Central memory CD8-positive, alpha-beta T cell (primary cell): Measurements from ENCODE around the gene TOB1.

Experiments used
- ATAC-seq: fragments of 150-1000 bp; cut with Tn5 transposase; replicated peaks from 2 replicates; pipeline ENCODE4 v1.10.0; 2022; ENCODE audit warnings: mild to moderate bottlenecking, moderate FRiP score, moderate number of reproducible peaks; ENCODE audit not compliant: poor library complexity, severe bottlenecking; ENCODE audit errors: extremely low read depth
- DNase-seq, 2 donors: peaks; one replicate each; pipeline ENCODE4 v3.0.0; 2021; ENCODE audit warnings: low spot score in 2 of 2
- H3K27ac Mint-ChIP-seq: one replicate; pipeline ENCODE4 v1.8.0; 2022; ENCODE audit warnings: low read depth, mild to moderate bottlenecking, moderate library complexity, mixed read lengths
- H3K27me3 Mint-ChIP-seq: one replicate; pipeline ENCODE4 v1.8.0; 2022; ENCODE audit warnings: mixed read lengths
- H3K36me3 Mint-ChIP-seq: one replicate; pipeline ENCODE4 v1.8.0; 2022; ENCODE audit warnings: mild to moderate bottlenecking, moderate library complexity, mixed read lengths; ENCODE audit not compliant: insufficient read depth
- H3K4me1 Mint-ChIP-seq: one replicate; pipeline ENCODE4 v1.8.0; 2022; ENCODE audit warnings: mixed read lengths
- H3K4me3 Mint-ChIP-seq: one replicate; pipeline ENCODE4 v1.8.0; 2022; ENCODE audit warnings: mild to moderate bottlenecking, moderate library complexity, mixed read lengths
- H3K9me3 Mint-ChIP-seq: one replicate; pipeline ENCODE4 v1.8.0; 2022; ENCODE audit warnings: mixed read lengths

TOB1 gene

DNA sequence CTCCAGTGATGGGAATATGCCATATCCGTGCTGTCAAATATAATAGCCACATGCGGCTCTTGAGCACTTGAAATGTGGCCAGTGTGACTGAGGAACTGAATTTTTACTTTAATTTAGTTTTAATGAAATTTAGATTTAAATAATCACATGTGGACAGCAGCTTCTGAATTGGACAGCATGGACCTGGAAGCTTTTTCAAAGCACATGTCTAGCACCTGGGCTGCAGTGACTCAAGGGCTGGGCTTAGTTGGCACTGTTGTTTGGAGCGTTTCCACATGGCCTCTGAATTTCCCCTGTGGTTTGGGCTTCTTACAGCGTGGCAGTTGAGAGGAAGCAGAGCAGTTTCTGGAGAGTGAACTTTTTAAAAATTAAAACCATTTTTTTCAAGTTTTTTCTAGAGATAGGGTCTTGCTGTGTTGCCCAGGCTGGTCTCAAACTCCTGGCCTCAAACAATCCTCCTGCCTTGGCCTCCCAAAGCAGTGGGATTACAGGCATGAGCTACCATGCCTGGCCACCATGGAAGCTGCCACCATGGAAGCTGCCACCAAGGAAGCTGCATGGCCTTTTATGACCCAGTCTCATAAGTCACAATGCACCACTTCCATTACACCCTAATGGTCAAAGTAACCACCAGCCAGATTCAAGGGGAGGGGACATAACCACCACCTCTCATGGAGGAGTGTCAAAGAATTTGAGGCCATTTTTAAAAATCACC lies 6.7 kb upstream of the TOB1 start:
- H3K4me1 Mint-ChIP-seq = peaks cover 29% of the 10 kb centered on the region
- peaks cover 4% of the 10 kb centered on the region for H3K36me3 Mint-ChIP-seq
- H3K9me3 Mint-ChIP-seq = no peaks in the 10 kb centered on the region
- peak; percentile 60 for ATAC-seq
- peak in 1 of 2 donors; percentile 37 for DNase-seq
- no peak overlapping the region for H3K27ac Mint-ChIP-seq
- H3K4me3 Mint-ChIP-seq = no peak overlapping the region
- no peaks in the 10 kb centered on the region for H3K27me3 Mint-ChIP-seq

GRCh38 chr17:50871898-50872297 lies 5.7 kb upstream of the TOB1 start:
- Mint-ChIP-seq H3K9me3 (no peaks in the 10 kb centered on the region), H3K36me3 (peaks cover 14% of the 10 kb centered on the region), H3K27ac (no peak overlapping the region), H3K27me3 (no peaks in the 10 kb centered on the region), H3K4me1 (peaks cover 39% of the 10 kb centered on the region), H3K4me3 (peak overlapping the region; percentile 66)
- DNase-seq (no peak), ATAC-seq (no peak)

DNA sequence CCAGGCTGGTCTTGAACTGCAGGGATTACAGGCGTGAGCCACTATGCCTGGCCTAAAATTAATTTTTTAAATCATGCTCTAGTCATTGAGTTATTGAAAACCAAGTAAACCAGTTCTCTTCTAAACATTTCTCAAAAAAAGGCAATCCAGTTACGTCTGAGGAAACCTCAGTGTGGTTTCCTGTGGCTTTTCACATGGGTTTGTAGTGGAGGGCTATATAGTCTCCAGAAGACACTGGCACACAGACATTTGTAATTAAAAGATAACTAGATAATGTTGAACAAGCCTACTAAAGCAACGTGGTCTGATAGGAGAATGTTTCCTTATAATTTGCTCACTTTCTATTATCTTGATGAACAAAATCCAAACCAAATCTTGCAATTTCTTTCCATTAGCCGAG lies 5.2 kb upstream of the TOB1 start:
- no peaks in the 10 kb centered on the region for H3K27me3 Mint-ChIP-seq
- H3K9me3 Mint-ChIP-seq = no peaks in the 10 kb centered on the region
- H3K36me3 Mint-ChIP-seq = peaks cover 19% of the 10 kb centered on the region
- ATAC-seq = peak; percentile 31
- peaks cover 39% of the 10 kb centered on the region for H3K4me1 Mint-ChIP-seq
- peak in 1 of 2 donors; percentile 50 for DNase-seq
- H3K27ac Mint-ChIP-seq = no peak overlapping the region
- peak overlapping the region; percentile 66 for H3K4me3 Mint-ChIP-seq

GRCh38 chr17:50868602-50869001 lies 2.4 kb upstream of the TOB1 start:
- Mint-ChIP-seq H3K27me3 (no peaks in the 10 kb centered on the region), H3K9me3 (no peaks in the 10 kb centered on the region), H3K4me1 (peaks cover 46% of the 10 kb centered on the region), H3K36me3 (peaks cover 36% of the 10 kb centered on the region), H3K4me3 (peak overlapping the region; percentile 98), H3K27ac (peak overlapping the region; percentile 93)
- ATAC-seq (no peak), DNase-seq (no peak)

DNA sequence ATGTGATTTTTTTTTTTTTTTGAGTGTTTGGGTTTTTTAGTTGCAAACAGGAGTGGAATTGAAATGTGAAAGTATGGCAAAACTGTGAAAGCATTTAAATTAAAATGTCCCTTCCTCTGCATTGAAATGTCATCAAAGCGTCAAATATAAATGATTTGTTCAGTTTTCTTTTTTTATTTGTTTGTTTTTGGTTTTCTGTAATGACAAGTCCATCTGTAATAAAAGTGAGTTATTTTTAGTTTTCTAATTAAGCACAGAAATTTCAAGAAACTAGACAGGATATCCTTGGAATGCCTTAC lies 1.9 kb upstream of the TOB1 start:
- Mint-ChIP-seq H3K4me3 (peak overlapping the region; percentile 98), H3K9me3 (no peaks in the 10 kb centered on the region), H3K27me3 (no peaks in the 10 kb centered on the region), H3K27ac (peak overlapping the region; percentile 93), H3K4me1 (peaks cover 48% of the 10 kb centered on the region), H3K36me3 (peaks cover 41% of the 10 kb centered on the region)
- no peak for ATAC-seq
- DNase-seq = no peak

- ATAC-seq = peak; percentile 43
- Mint-ChIP-seq H3K27ac (peak overlapping the region; percentile 93), H3K4me3 (peak overlapping the region; percentile 98), H3K9me3 (no peaks in the 10 kb centered on the region), H3K36me3 (peaks cover 46% of the 10 kb centered on the region), H3K27me3 (no peaks in the 10 kb centered on the region), H3K4me1 (peaks cover 52% of the 10 kb centered on the region)
- peak; percentile 59 to 70 for DNase-seq
Measured at GRCh38 chr17:50867363-50868139, 1.4 kb upstream of the TOB1 start.

DNA sequence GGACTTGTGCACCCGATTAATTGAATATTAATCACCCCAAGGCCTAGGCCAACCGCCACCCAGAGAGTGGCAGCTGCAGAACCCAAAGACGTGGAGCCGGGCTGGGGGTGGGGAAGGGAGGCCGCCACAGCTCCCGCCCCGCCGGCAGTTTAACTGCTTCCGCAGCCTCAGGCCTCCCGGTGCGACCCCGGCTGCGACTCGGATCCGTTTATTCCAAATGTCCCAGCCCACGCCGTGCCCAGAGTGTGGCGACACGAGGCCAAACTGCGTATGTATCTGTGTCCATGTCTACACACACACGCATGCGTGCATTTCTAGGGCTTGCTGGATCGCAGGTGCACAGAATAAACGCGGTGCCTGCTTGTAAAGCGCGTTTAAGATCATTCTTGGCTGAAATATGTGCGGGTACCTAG lies 802 bp upstream of the TOB1 start:
- H3K4me1 Mint-ChIP-seq = peaks cover 51% of the 10 kb centered on the region
- H3K36me3 Mint-ChIP-seq = peaks cover 47% of the 10 kb centered on the region
- H3K27me3 Mint-ChIP-seq = no peaks in the 10 kb centered on the region
- peak overlapping the region; percentile 98 for H3K4me3 Mint-ChIP-seq
- DNase-seq = peak; percentile 52 to 77
- ATAC-seq = peak; percentile 44
- no peaks in the 10 kb centered on the region for H3K9me3 Mint-ChIP-seq
- peak overlapping the region; percentile 93 for H3K27ac Mint-ChIP-seq

GRCh38 chr17:50865868-50866260 lies 290 bp downstream of the TOB1 start:
- Mint-ChIP-seq H3K4me1 (peaks cover 51% of the 10 kb centered on the region), H3K4me3 (peak overlapping the region; percentile 98), H3K27me3 (no peaks in the 10 kb centered on the region), H3K9me3 (no peaks in the 10 kb centered on the region), H3K27ac (peak overlapping the region; percentile 93), H3K36me3 (peaks cover 53% of the 10 kb centered on the region)
- peak; percentile 1 for ATAC-seq
- DNase-seq = no peak

GRCh38 chr17:50865060-50865867 lies 890 bp downstream of the TOB1 start:
- Mint-ChIP-seq H3K9me3 (no peaks in the 10 kb centered on the region), H3K4me1 (peaks cover 51% of the 10 kb centered on the region)
- ATAC-seq = no peak

DNA sequence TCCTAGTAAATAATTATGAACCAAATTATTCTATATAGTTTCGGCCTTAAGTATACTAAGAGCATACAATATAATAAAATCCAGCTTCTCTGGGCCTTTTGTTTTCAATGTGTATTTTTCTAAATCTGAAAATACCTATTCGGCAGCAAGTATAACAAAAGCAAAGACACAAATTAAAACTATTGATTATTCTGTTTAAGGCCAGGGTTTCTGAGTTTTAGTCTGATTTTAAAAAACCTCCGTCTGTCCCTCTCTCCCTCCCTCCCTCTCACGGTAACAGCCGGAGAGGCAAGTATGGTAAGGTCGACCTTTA lies 1.5 kb downstream of the TOB1 start:
- DNase-seq (no peak), ATAC-seq (no peak)
- no peaks in the 10 kb centered on the region for H3K27me3 Mint-ChIP-seq
- H3K36me3 Mint-ChIP-seq = peaks cover 58% of the 10 kb centered on the region
- peak overlapping the region; percentile 94 for H3K27ac Mint-ChIP-seq
- no peaks in the 10 kb centered on the region for H3K9me3 Mint-ChIP-seq
- peaks cover 51% of the 10 kb centered on the region for H3K4me1 Mint-ChIP-seq
- peak overlapping the region; percentile 98 for H3K4me3 Mint-ChIP-seq

More at GRCh38 chr17:50865060-50865867, 890 bp downstream of the TOB1 start:
- Mint-ChIP-seq H3K4me3 (peak overlapping the region; percentile 98), H3K27me3 (no peaks in the 10 kb centered on the region), H3K36me3 (peaks cover 53% of the 10 kb centered on the region), H3K27ac (peak overlapping the region; percentile 94)
- DNase-seq = peak in 1 of 2 donors; percentile 41

DNA sequence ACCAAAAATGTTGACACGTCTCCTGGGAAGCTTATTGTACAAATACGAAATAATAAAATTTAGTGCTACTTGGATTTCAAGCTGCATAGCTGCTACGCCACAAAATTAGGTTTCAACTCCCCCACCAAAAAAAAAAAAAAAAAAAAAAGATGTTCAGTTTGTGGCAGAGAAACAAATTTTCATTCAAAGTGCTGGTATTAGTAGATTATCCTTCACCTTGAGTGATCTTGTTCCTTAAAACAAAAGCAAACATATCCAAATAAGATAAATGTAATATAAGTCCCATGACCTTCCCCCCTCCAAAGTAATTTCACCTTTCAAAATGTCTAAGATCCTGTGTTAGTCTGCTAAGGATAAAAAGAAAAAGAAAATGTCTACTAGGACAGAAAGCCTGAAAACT lies 2.2 kb downstream of the TOB1 start:
- Mint-ChIP-seq H3K9me3 (no peaks in the 10 kb centered on the region), H3K27ac (peak overlapping the region; percentile 94), H3K4me1 (peaks cover 51% of the 10 kb centered on the region), H3K36me3 (peaks cover 58% of the 10 kb centered on the region), H3K27me3 (no peaks in the 10 kb centered on the region), H3K4me3 (peak overlapping the region; percentile 98)
- no peak for ATAC-seq
- no peak for DNase-seq

- H3K9me3 Mint-ChIP-seq = no peaks in the 10 kb centered on the region
- DNase-seq = no peak
- peak overlapping the region; percentile 94 for H3K27ac Mint-ChIP-seq
- H3K36me3 Mint-ChIP-seq = peaks cover 58% of the 10 kb centered on the region
- peaks cover 46% of the 10 kb centered on the region for H3K4me1 Mint-ChIP-seq
- H3K27me3 Mint-ChIP-seq = no peaks in the 10 kb centered on the region
- no peak for ATAC-seq
- H3K4me3 Mint-ChIP-seq = peak overlapping the region; percentile 98
Measured at GRCh38 chr17:50863221-50863843, 2.8 kb downstream of the TOB1 start.
